NCI-H1105 (cell line): Measurements from ENCODE around the gene ILDR2.

Experiments
- DNase-seq: peaks from one replicate; lab custom pipeline; 2025; lab: John Stamatoyannopoulos, UW

ILDR2 gene

GRCh38 chr1:166924823-166925541 is 50.4 kb downstream of the ILDR2 start:
- DNase-seq: no peak

GRCh38 chr1:166920561-166921475 is 54.5 kb downstream of the ILDR2 start:
- DNase-seq: peak; percentile 24

- DNase-seq: no peak
Observed at GRCh38 chr1:166918956-166919316, 56.4 kb downstream of the ILDR2 start.

GRCh38 chr1:166918088-166918955 is 57.0 kb downstream of the ILDR2 start:
- DNase-seq: no peak

GRCh38 chr1:166915941-166916340 is 59.4 kb downstream of the ILDR2 start:
- DNase-seq: no peak

GRCh38 chr1:166915042-166915441 is 60.3 kb downstream of the ILDR2 start:
- no peak for DNase-seq

- no peak for DNase-seq
Observed at GRCh38 chr1:166914111-166914510, 61.2 kb downstream of the ILDR2 start.

- DNase-seq: no peak
Observed at GRCh38 chr1:166911624-166912023, 63.7 kb downstream of the ILDR2 start.

- DNase-seq: peak; percentile 79
Observed at GRCh38 chr1:166910396-166910994, 64.8 kb downstream of the ILDR2 start.

GRCh38 chr1:166908942-166909341 is 66.4 kb downstream of the ILDR2 start:
- no peak for DNase-seq

- no peak for DNase-seq
Observed at GRCh38 chr1:166907763-166908162, 67.6 kb downstream of the ILDR2 start.

- DNase-seq: no peak
Observed at GRCh38 chr1:166907051-166907450, 68.3 kb downstream of the ILDR2 start.

- DNase-seq: no peak
Observed at GRCh38 chr1:166906647-166907046, 68.7 kb downstream of the ILDR2 start.

- no peak for DNase-seq
Observed at GRCh38 chr1:166905900-166906299, 69.4 kb downstream of the ILDR2 start.

GRCh38 chr1:166905136-166905535 is 70.2 kb downstream of the ILDR2 start:
- no peak for DNase-seq

- no peak for DNase-seq
Observed at GRCh38 chr1:166903232-166903631, 72.1 kb downstream of the ILDR2 start.

- no peak for DNase-seq
Observed at GRCh38 chr1:166902279-166902678, 73.1 kb downstream of the ILDR2 start.

- DNase-seq: no peak
Observed at GRCh38 chr1:166900987-166901386, 74.4 kb downstream of the ILDR2 start.

GRCh38 chr1:166899769-166900168 is 75.6 kb downstream of the ILDR2 start:
- no peak for DNase-seq

- DNase-seq: no peak
Observed at GRCh38 chr1:166895766-166896165, 79.6 kb downstream of the ILDR2 start.

- DNase-seq: no peak
Observed at GRCh38 chr1:166889776-166890175, 85.6 kb downstream of the ILDR2 start.
